Lower leg skin (tissue), 4 donors: ENCODE measurements around the gene KRT80. TPM values are rescaled to one million over a fixed set of nuclear protein-coding genes. Genes with fewer than 3 reads are reported as not detected.

Experiments used
- DNase-seq, 2 donors: peaks; one replicate each; pipeline ENCODE4 v3.0.0-alpha.2; 2019; ENCODE audit warnings: low spot score in 2 of 2
- H3K4me3 ChIP-seq: fragments of 200-600 bp; sonication (generic); 2 replicates; pipeline ENCODE4 v1.5.1; 2017; ENCODE audit warnings: mild to moderate bottlenecking, low read depth; ENCODE audit not compliant: poor library complexity, severe bottlenecking
- CTCF ChIP-seq, 3 donors: fragments of 450-650 bp; IDR thresholded peaks; one replicate each; pipeline ENCODE4 v1.5.1; 2016; ENCODE audit warnings: antibody characterized with exemption in 3 of 3, mild to moderate bottlenecking in 3 of 3, moderate library complexity in 2 of 3
- POLR2A ChIP-seq, 2 donors: fragments of 450-650 bp; IDR thresholded peaks; one replicate each; pipeline ENCODE4 v1.6.1; 2016 to 2017; ENCODE audit warnings: antibody characterized with exemption in 2 of 2, mild to moderate bottlenecking in 1 of 2, moderate library complexity in 1 of 2
- WGBS, 2 donors: methylation state at CpG; one replicate each; pipeline ENCODE4 v1.1.5; 2018; 5-methylcytosine and 5-hydroxymethylcytosine counted together
- intact Hi-C: fragments of 100-400 bp; cut with DNase I; formaldehyde crosslinking; loops from one replicate; pipeline ENCODE4 v1.15.0; 2023; ENCODE audit warnings: low total_unique reads
- total RNA-seq, 4 donors: library from RNA; depleted of rRNA; stranded (reverse); fragments of >200 nt; gene quantifications; one replicate each; pipeline ENCODE4 v1.1.0, GENCODE V29; 2016

The KRT80 gene
- total RNA-seq, 4 donors from 2014 or later, result 269 to 349 (median 275) TPM

GRCh38 chr12:52186118-52186840 is 5.5 kb downstream of the KRT80 start:
- no peak for DNase-seq
- WGBS, 2 donors, result 66 to 69% methylated on average over 8 of the region's 8 CpGs
- intact Hi-C loops, result no loop called here
- TF ChIP-seq CTCF (IDR thresholded peaks at IDR 0.05) (no peak), POLR2A (IDR thresholded peaks at IDR 0.05) (no peak)
- no peak overlapping the region for H3K4me3 ChIP-seq

- WGBS, 2 donors, result 69% methylated on average over 16 of the region's 16 CpGs
- DNase-seq, result no peak
- H3K4me3 ChIP-seq, result no peak overlapping the region
Observed at GRCh38 chr12:52185400-52185967, 6.3 kb downstream of the KRT80 start.

GRCh38 chr12:52184813-52185212 is 7.0 kb downstream of the KRT80 start:
- 67 to 73% methylated on average over 6 of the region's 6 CpGs for WGBS, 2 donors
- DNase-seq, result no peak
- no peak for TF ChIP-seq CTCF (IDR thresholded peaks at IDR 0.05)
- TF ChIP-seq POLR2A (IDR thresholded peaks at IDR 0.05), result no peak
- intact Hi-C loops, result no loop called here
- no peak overlapping the region for H3K4me3 ChIP-seq

More at GRCh38 chr12:52185400-52185967, 6.3 kb downstream of the KRT80 start:
- intact Hi-C loops, result no loop called here
- no peak for TF ChIP-seq CTCF (IDR thresholded peaks at IDR 0.05)
- TF ChIP-seq POLR2A (IDR thresholded peaks at IDR 0.05), result no peak

- intact Hi-C loops, result no loop called here
- no peak for TF ChIP-seq CTCF (IDR thresholded peaks at IDR 0.05)
- TF ChIP-seq POLR2A (IDR thresholded peaks at IDR 0.05), result no peak
- no peak for DNase-seq
- 70 to 71% methylated on average over 6 to 8 of the region's 8 CpGs for WGBS, 2 donors
- no peak overlapping the region for H3K4me3 ChIP-seq
Observed at GRCh38 chr12:52183971-52184370, 7.8 kb downstream of the KRT80 start.

- H3K4me3 ChIP-seq, result no peak overlapping the region
- intact Hi-C loops, result no loop called here
- no peak for DNase-seq
- WGBS, 2 donors, result 29 to 57% methylated on average over 6 of the region's 6 CpGs
- no peak for TF ChIP-seq POLR2A (IDR thresholded peaks at IDR 0.05)
- TF ChIP-seq CTCF (IDR thresholded peaks at IDR 0.05), result no peak
Observed at GRCh38 chr12:52183544-52183910, 8.3 kb downstream of the KRT80 start.
